ENCODE measurements around the gene PINLYP.

PINLYP gene

DNA sequence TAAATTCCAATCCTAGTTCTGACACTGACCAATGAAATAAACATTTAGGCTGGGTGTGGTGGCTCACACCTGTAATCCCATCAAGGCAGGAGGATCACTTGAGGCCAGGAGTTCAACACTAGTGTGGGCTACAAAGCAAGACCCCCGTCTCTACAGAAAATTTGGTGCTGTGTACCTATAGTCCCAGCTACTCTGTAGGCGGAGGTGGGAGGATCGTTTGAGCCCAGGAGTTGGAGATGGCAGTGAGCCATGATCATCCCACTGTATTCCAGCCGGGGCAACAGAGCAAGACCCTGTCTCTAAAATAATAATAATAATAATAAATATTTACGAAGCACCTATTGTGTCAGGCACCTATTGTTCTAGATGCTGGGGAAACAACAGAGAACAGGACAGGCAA, 13.7 kb downstream of the PINLYP start:
- no peaks in the 10 kb centered on the region for H3K9me3 ChIP-seq (ENCODE audit: control insufficient read depth, low read depth, low read length)
- H3K4me3 ChIP-seq (ENCODE audit: low read length) = no peak overlapping the region
- peaks cover 14% of the 10 kb centered on the region for H3K36me3 ChIP-seq (ENCODE audit: control insufficient read depth, low read depth, low read length)
- no peak overlapping the region for H3K27ac ChIP-seq (ENCODE audit: low read length)
- no peak overlapping the region for H3K9ac ChIP-seq (ENCODE audit: low read length)
- H3K27me3 ChIP-seq (ENCODE audit: control insufficient read depth, insufficient read depth, low read length) = no peaks in the 10 kb centered on the region
- H3K4me1 ChIP-seq (ENCODE audit: control insufficient read depth, low read depth, low read length) = no peaks in the 10 kb centered on the region

DNA sequence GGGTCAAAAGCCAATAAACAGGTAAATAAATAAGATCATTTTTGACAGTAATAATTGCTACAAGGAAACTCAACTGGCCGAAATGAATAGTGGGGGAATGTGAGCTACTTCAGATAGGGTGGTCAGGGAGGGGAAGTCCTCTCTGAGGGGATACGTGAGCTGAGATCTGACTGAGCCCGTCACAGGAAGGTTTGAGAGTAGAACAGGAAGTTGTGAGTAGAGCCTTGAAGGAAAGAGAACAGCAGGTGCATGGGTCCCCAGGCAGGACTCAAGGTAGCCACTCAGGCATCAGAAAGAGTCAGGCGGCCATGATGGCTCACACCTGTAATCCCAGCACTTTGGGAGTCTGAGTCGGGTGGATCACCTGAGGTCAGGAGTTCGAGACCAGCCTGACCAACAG, 14.1 kb downstream of the PINLYP start:
- no peaks in the 10 kb centered on the region for H3K4me1 ChIP-seq (ENCODE audit: control insufficient read depth, low read depth, low read length)
- H3K4me3 ChIP-seq (ENCODE audit: low read length) = no peak overlapping the region
- H3K36me3 ChIP-seq (ENCODE audit: control insufficient read depth, low read depth, low read length) = peaks cover 14% of the 10 kb centered on the region
- no peak overlapping the region for H3K9ac ChIP-seq (ENCODE audit: low read length)
- no peaks in the 10 kb centered on the region for H3K27me3 ChIP-seq (ENCODE audit: control insufficient read depth, insufficient read depth, low read length)
- no peak overlapping the region for H3K27ac ChIP-seq (ENCODE audit: low read length)
- no peaks in the 10 kb centered on the region for H3K9me3 ChIP-seq (ENCODE audit: control insufficient read depth, low read depth, low read length)

DNA sequence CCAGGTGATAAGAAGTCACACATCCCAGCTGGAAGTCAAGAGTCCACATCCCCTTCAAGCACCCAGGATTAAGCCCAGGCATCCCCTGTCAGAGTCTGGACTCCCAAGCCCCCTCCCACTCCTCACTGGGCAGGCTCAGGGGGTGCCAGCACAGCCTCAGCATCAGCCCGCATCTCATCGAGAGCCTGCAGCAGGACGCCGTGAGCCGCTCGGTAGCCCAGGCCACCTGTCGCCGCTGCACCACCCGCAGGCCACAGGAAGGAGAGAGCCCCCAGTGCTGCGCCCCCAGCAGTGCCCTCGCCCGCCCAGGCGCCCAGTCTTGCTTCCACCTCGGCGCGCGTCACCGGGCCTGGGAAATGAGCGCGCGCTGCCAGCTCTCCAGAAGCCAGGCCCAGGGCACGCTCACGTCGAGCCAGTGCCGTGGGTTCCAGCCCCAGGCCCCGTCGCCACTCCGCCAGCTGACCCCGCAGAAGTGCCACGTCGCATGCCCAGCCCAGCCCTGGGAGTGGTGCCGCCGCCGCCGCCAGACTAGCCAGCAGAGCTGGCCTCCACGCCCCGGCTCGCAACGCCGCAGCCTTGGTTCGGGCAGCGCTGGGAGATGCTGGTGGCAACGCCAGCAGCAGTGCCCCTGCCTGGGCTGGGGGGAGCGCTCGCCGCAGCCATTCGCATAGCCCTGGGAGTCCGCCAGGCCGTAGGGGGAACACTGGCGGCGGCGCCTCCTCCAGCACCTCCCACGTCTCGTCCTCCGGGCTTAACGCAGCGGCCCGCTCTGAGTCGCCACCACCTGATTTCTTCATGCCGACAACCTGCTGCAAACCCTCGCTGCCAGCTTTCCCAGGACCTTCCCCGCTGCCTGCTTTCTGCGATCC, 16.5 kb downstream of the PINLYP start:
- H3K9ac ChIP-seq (ENCODE audit: low read length) = no peak overlapping the region
- peaks cover under 1% of the 10 kb centered on the region for H3K4me1 ChIP-seq (ENCODE audit: control insufficient read depth, low read depth, low read length)
- no peaks in the 10 kb centered on the region for H3K9me3 ChIP-seq (ENCODE audit: control insufficient read depth, low read depth, low read length)
- H3K4me3 ChIP-seq (ENCODE audit: low read length) = no peak overlapping the region
- no peak overlapping the region for H3K27ac ChIP-seq (ENCODE audit: low read length)
- peaks cover 14% of the 10 kb centered on the region for H3K36me3 ChIP-seq (ENCODE audit: control insufficient read depth, low read depth, low read length)
- no peaks in the 10 kb centered on the region for H3K27me3 ChIP-seq (ENCODE audit: control insufficient read depth, insufficient read depth, low read length)

DNA sequence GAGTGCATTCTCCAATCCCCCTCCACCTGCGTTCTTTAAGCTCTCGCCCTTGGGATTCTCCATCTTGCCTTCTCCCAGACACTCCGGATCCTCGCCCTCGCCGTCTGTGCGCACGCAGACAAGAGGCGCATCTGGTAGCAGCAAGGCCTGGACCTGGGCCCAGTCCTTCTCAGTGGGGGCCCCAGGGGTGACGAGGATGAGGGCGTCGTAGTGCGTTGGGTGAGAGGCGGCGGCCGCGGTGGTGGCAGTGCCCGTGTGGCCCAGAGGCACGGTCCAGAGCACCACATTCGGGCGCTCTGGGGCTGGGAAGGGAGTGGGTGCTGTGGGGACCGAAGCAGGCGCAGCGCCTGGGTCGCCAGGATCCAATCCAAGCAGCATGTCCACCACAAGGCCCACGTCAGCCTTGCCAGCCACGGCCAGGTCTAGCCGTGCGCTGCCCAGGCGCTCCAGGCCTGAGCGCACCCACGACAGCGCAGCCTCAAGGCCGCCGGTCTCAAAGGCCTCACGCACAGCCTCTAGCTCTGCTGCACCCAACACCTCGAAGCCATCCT, 17.3 kb downstream of the PINLYP start:
- no peaks in the 10 kb centered on the region for H3K9me3 ChIP-seq (ENCODE audit: control insufficient read depth, low read depth, low read length)

GRCh38 chr19:43594081-43594697, 18.6 kb downstream of the PINLYP start:
- Histone ChIP-seq H3K4me3 (ENCODE audit: low read length) (peak overlapping the region; percentile 86), H3K36me3 (ENCODE audit: control insufficient read depth, low read depth, low read length) (peaks cover 13% of the 10 kb centered on the region), H3K4me1 (ENCODE audit: control insufficient read depth, low read depth, low read length) (peaks cover 4% of the 10 kb centered on the region), H3K27me3 (ENCODE audit: control insufficient read depth, insufficient read depth, low read length) (no peaks in the 10 kb centered on the region), H3K9ac (ENCODE audit: low read length) (no peak overlapping the region), H3K9me3 (ENCODE audit: control insufficient read depth, low read depth, low read length) (no peaks in the 10 kb centered on the region), H3K27ac (ENCODE audit: low read length) (no peak overlapping the region)

More for the DNA sequence above, 17.3 kb downstream of the PINLYP start:
- H3K27me3 ChIP-seq (ENCODE audit: control insufficient read depth, insufficient read depth, low read length) = no peaks in the 10 kb centered on the region
- H3K9ac ChIP-seq (ENCODE audit: low read length) = no peak overlapping the region
- peaks cover 4% of the 10 kb centered on the region for H3K4me1 ChIP-seq (ENCODE audit: control insufficient read depth, low read depth, low read length)
- no peak overlapping the region for H3K4me3 ChIP-seq (ENCODE audit: low read length)
- H3K27ac ChIP-seq (ENCODE audit: low read length) = no peak overlapping the region
- peaks cover 14% of the 10 kb centered on the region for H3K36me3 ChIP-seq (ENCODE audit: control insufficient read depth, low read depth, low read length)

DNA sequence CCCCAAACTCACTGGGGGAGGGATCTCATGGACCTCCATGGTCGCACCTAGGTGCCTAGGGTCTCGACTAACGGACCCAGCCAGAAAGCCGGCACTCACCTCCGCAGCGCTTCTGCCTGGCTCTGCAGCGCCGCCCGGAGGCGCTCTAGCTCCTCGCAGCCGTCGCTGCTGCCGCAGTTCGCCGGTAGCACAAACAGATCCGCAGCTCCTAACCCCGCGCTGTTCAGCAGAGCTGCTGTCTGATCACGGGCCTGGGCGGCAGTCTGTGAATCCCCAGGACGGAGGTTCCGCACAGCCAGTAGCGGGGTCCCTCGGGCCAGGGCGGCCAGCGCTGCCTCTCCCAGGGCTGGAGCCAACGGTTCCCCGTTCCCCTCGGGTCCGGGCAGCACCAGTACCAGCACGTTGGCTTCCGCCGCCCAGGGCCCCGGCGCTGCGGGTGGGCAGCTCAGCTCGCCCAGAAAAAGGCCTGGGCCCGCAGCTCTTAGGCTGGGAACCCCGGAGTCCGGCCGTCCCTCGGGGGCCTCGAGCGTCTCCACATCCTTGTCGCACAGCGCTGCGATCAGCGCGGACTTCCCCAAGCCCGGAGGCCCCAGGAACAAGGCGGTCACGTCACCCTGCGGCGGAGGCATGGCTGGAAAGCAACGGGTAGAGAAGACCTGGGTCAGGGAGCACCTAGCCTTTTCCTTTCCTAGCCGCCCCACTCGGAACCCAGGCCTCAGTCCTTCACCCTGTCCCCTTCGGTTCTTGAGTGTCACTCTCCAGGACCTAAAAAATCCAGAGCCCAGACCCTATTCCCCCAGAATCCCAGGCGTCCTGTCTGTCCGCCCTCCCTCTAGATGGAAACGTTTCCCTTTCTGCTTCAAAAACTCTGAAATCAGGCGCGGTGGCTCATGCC, 19.4 kb downstream of the PINLYP start:
- Histone ChIP-seq H3K4me1 (ENCODE audit: control insufficient read depth, low read depth, low read length) (peaks cover 4% of the 10 kb centered on the region), H3K9ac (ENCODE audit: low read length) (peak overlapping the region; percentile 80), H3K27me3 (ENCODE audit: control insufficient read depth, insufficient read depth, low read length) (no peaks in the 10 kb centered on the region), H3K27ac (ENCODE audit: low read length) (no peak overlapping the region), H3K4me3 (ENCODE audit: low read length) (peak overlapping the region; percentile 86), H3K9me3 (ENCODE audit: control insufficient read depth, low read depth, low read length) (no peaks in the 10 kb centered on the region), H3K36me3 (ENCODE audit: control insufficient read depth, low read depth, low read length) (peaks cover 14% of the 10 kb centered on the region)

DNA sequence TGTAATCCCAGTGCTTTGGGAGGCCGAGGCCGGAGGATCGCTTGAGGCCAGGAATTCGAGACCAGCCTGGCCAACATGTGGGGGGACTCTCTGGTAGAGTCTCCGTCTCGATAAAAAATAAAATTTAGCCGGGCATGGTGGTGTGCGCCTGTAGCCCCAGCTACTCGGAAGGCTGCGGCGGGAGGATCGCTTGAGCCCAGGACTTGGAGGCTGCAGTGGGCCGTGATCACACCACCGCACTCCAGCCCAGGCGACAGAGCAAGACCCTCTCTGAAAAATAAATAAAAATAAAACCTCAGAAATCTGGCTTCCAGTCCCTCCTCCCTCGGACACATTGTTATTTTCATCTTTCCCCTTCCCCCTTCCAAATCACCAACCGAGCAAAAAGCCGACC, 20.0 kb downstream of the PINLYP start:
- peaks cover 4% of the 10 kb centered on the region for H3K4me1 ChIP-seq (ENCODE audit: control insufficient read depth, low read depth, low read length)
- no peaks in the 10 kb centered on the region for H3K27me3 ChIP-seq (ENCODE audit: control insufficient read depth, insufficient read depth, low read length)
- no peaks in the 10 kb centered on the region for H3K9me3 ChIP-seq (ENCODE audit: control insufficient read depth, low read depth, low read length)
- no peak overlapping the region for H3K27ac ChIP-seq (ENCODE audit: low read length)
- peak overlapping the region; percentile 86 for H3K4me3 ChIP-seq (ENCODE audit: low read length)
- H3K36me3 ChIP-seq (ENCODE audit: control insufficient read depth, low read depth, low read length) = peaks cover 9% of the 10 kb centered on the region
- peak overlapping the region; percentile 80 for H3K9ac ChIP-seq (ENCODE audit: low read length)

GRCh38 chr19:43595999-43596841, 20.6 kb downstream of the PINLYP start, which contains the start of the genes IRGQ and ZNF576:
Gene IRGQ (minus strand): TSS chr19:43596134. CDS start chr19:43595338, 796 bp downstream.
Gene ZNF576 (plus strand): TSS chr19:43596595. CDS start chr19:43597109, 514 bp downstream.
- peak within 1 kb of the TSS; percentile 60 for H3K27ac ChIP-seq (ENCODE audit: low read length)
- peak within 1 kb of the TSS; percentile 80 for H3K9ac ChIP-seq (ENCODE audit: low read length)
- peaks cover 4% of the 10 kb centered on the region for H3K4me1 ChIP-seq (ENCODE audit: control insufficient read depth, low read depth, low read length)
- H3K4me3 ChIP-seq (ENCODE audit: low read length) = peak within 1 kb of the TSS; percentile 86
- no peaks in the 10 kb centered on the region for H3K9me3 ChIP-seq (ENCODE audit: control insufficient read depth, low read depth, low read length)
- no peaks in the 10 kb centered on the region for H3K27me3 ChIP-seq (ENCODE audit: control insufficient read depth, insufficient read depth, low read length)
- peaks cover 9% of the 10 kb centered on the region for H3K36me3 ChIP-seq (ENCODE audit: control insufficient read depth, low read depth, low read length)

DNA sequence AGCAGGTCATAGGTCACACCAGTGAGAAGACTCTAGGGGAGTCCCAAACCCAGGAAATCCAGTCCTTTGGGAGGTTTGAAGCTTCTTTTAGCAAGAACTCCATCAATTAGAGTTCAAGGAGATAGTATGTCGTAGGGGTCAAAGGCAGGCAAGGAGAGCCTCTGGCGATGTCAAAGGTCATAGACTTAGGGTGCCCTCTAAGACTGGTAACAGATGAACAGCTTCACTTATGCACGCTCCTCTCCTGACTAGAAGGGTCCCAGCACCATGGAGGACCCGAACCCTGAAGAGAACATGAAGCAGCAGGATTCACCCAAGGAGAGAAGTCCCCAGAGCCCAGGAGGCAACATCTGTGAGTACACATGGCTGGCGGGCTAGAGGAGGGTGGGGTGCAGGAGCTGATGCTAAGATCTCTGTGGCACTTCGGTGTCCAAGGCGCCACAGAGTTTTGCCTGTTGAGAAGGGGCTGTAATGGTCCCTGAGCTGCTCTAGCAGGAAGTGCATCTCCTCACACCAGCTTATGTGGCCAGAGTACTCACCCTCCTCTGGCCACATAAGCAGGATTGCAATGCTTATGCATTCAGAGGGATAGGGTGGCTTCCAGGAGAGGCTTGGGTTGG, 21.4 kb downstream of the PINLYP start:
- peak overlapping the region; percentile 60 for H3K27ac ChIP-seq (ENCODE audit: low read length)
- H3K9ac ChIP-seq (ENCODE audit: low read length) = peak overlapping the region; percentile 58
- peak overlapping the region; percentile 65 for H3K4me3 ChIP-seq (ENCODE audit: low read length)
- H3K36me3 ChIP-seq (ENCODE audit: control insufficient read depth, low read depth, low read length) = peaks cover 9% of the 10 kb centered on the region
- H3K27me3 ChIP-seq (ENCODE audit: control insufficient read depth, insufficient read depth, low read length) = no peaks in the 10 kb centered on the region
- H3K9me3 ChIP-seq (ENCODE audit: control insufficient read depth, low read depth, low read length) = no peaks in the 10 kb centered on the region
- H3K4me1 ChIP-seq (ENCODE audit: control insufficient read depth, low read depth, low read length) = peaks cover 4% of the 10 kb centered on the region

DNA sequence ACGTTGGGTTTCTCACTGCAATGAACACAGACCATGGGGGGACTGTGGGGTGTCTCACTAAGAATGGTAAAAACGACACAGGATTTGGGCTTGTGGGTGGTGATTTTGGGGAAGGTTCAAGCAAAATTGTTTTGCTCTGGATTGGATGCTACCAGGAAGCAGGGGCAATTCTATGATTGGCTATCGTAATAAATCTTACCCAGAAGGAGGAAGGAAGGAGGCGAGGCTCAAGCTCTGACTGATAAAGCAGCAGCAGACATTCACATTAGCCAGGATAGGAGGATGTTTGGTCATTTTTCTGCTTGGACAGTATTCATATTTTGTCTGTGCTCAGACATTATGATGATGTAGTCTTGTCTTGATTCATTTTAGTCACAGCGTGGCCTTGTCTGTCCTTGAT, 22.3 kb downstream of the PINLYP start:
- Histone ChIP-seq H3K4me3 (ENCODE audit: low read length) (no peak overlapping the region), H3K27ac (ENCODE audit: low read length) (no peak overlapping the region), H3K9ac (ENCODE audit: low read length) (no peak overlapping the region), H3K9me3 (ENCODE audit: control insufficient read depth, low read depth, low read length) (no peaks in the 10 kb centered on the region), H3K4me1 (ENCODE audit: control insufficient read depth, low read depth, low read length) (peaks cover 4% of the 10 kb centered on the region), H3K27me3 (ENCODE audit: control insufficient read depth, insufficient read depth, low read length) (no peaks in the 10 kb centered on the region), H3K36me3 (ENCODE audit: control insufficient read depth, low read depth, low read length) (peaks cover 9% of the 10 kb centered on the region)

Data from iPS-18a (cell line).